ENCODE results near the gene ELL. TPM values are rescaled to one million over a fixed set of nuclear protein-coding genes. Genes with fewer than 3 reads are reported as not detected.

ELL gene
- total RNA-seq, 4 donors from 2014 or later, result 21.8 to 30.8 (median 27.3) TPM

GRCh38 chr19:18438331-18439024, 83.4 kb downstream of the ELL start:
- DNase-seq (no peak), ATAC-seq (peak in 1 of 2 donors; percentile 7)
- Histone ChIP-seq H3K9me3 (no peaks in the 10 kb centered on the region), H3K4me1 (peaks cover 7 to 14% of the 10 kb centered on the region in 2 donors), H3K4me3 (peak overlapping the region; percentile 50 to 63 (median 58)), H3K36me3 (peaks cover 0 to 7% of the 10 kb centered on the region in 2 donors), H3K27me3 (peaks cover 13 to 19% (median 13%) of the 10 kb centered on the region in 3 donors), H3K27ac (peak overlapping the region; percentile 53 to 79 (median 70))
- intact Hi-C loops (cut with DNase I; ENCODE audit: low total_unique reads) (no loop called here), in situ Hi-C loops (cut with MboI; ENCODE audit: low sequenced_read_pairs in 4 of 4) (no loop called here)
- TF ChIP-seq POLR2A (IDR thresholded peaks at IDR 0.05) (no peak), CTCF (IDR thresholded peaks at IDR 0.05 in 4 of 5, conservative IDR thresholded peaks at IDR 0.05 in 1 of 5) (no peak)

GRCh38 chr19:18437491-18438330, 84.2 kb downstream of the ELL start, which contains the start of gene ISYNA1:
Gene ISYNA1, minus strand, starts transcription at chr19:18438133. Its CDS starts 154 bp downstream, at chr19:18437979.
- peak in 1 of 5 experiments; percentile 6 for TF ChIP-seq CTCF (IDR thresholded peaks at IDR 0.05 in 4 of 5, conservative IDR thresholded peaks at IDR 0.05 in 1 of 5)
- peak in 1 of 2 donors; percentile 28 for TF ChIP-seq POLR2A (IDR thresholded peaks at IDR 0.05)
- H3K4me1 ChIP-seq, result peaks cover 7 to 19% of the 10 kb centered on the region in 2 donors
- H3K36me3 ChIP-seq, result peaks cover 0 to 3% of the 10 kb centered on the region in 2 donors
- ATAC-seq (peak in 1 of 2 donors; percentile 12), DNase-seq (no peak)
- peak within 1 kb of the TSS; percentile 53 to 79 (median 70) for H3K27ac ChIP-seq
- peaks cover 13 to 19% (median 19%) of the 10 kb centered on the region in 3 donors for H3K27me3 ChIP-seq
- in situ Hi-C loops (cut with MboI; ENCODE audit: low sequenced_read_pairs in 4 of 4), result no loop called here
- H3K9me3 ChIP-seq, result no peaks in the 10 kb centered on the region
- peak within 1 kb of the TSS; percentile 50 to 63 (median 58) for H3K4me3 ChIP-seq
- intact Hi-C loops (cut with DNase I; ENCODE audit: low total_unique reads), result no loop called here

GRCh38 chr19:18436671-18437490, 85.0 kb downstream of the ELL start:
- Histone ChIP-seq H3K27me3 (peaks cover 13 to 19% (median 19%) of the 10 kb centered on the region in 3 donors), H3K36me3 (no peaks in the 10 kb centered on the region), H3K4me3 (peak overlapping the region; percentile 50 to 63 (median 58)), H3K4me1 (peaks cover 7 to 19% of the 10 kb centered on the region in 2 donors), H3K27ac (peak overlapping the region; percentile 13 to 67 (median 62)), H3K9me3 (no peaks in the 10 kb centered on the region)
- DNase-seq (peak in 1 of 2 donors; percentile 43), ATAC-seq (peak; percentile 12 to 30)
- in situ Hi-C loops (cut with MboI; ENCODE audit: low sequenced_read_pairs in 4 of 4), result no loop called here
- intact Hi-C loops (cut with DNase I; ENCODE audit: low total_unique reads), result no loop called here
- no peak for TF ChIP-seq POLR2A (IDR thresholded peaks at IDR 0.05)
- TF ChIP-seq CTCF (IDR thresholded peaks at IDR 0.05 in 4 of 5, conservative IDR thresholded peaks at IDR 0.05 in 1 of 5), result peak in 1 of 5 experiments; percentile 15
